Liver (tissue), 9 donors: Measurements from ENCODE around the gene SERINC1. TPM values are rescaled to one million over a fixed set of nuclear protein-coding genes. Genes with fewer than 3 reads are reported as not detected.
A peak's percentile ranks its signal among the peaks of the same experiment; 100 is the strongest.
"Not testable (repeated sequence)": the region's sequence is repeated elsewhere in the genome, so short reads cannot be mapped to it uniquely, and the experiment has no call there.

Experiments used
- DNase-seq: peaks from one replicate; pipeline ENCODE4 v3.0.0-alpha.2; 2017; ENCODE audit warnings: low spot score
- H3K27ac ChIP-seq, 2 donors: one replicate each; pipeline ENCODE4 v1.7.0; 2013; ENCODE audit warnings: inconsistent platforms in 2 of 2, low read length in 2 of 2, control low read depth in 1 of 2, low read depth in 1 of 2, mild to moderate bottlenecking in 1 of 2
- H3K27me3 ChIP-seq, 4 donors: one replicate each; pipeline versions ENCODE4 v1.6.1 to v1.7.0; 2013; ENCODE audit warnings: low read length in 3 of 4, inconsistent platforms in 1 of 4, mild to moderate bottlenecking in 1 of 4, moderate library complexity in 1 of 4; ENCODE audit not compliant: control insufficient read depth in 4 of 4, insufficient read depth in 4 of 4
- H3K36me3 ChIP-seq, 4 donors: one replicate each; pipeline versions ENCODE4 v1.6.1 to v1.7.0; 2013; ENCODE audit warnings: low read length in 3 of 4, mild to moderate bottlenecking in 3 of 4, low read depth in 1 of 4, moderate library complexity in 1 of 4; ENCODE audit not compliant: control insufficient read depth in 4 of 4, insufficient read depth in 3 of 4
- H3K4me1 ChIP-seq, 4 donors: one replicate each; pipeline versions ENCODE4 v1.6.1 to v1.7.0; 2013; ENCODE audit warnings: low read length in 3 of 4, mild to moderate bottlenecking in 3 of 4, moderate library complexity in 1 of 4; ENCODE audit not compliant: control insufficient read depth in 4 of 4, insufficient read depth in 4 of 4
- H3K4me3 ChIP-seq, 3 donors: one replicate each; pipeline versions ENCODE4 v1.6.1 to v1.7.0; 2013; ENCODE audit warnings: low read length in 3 of 3, control low read depth in 1 of 3, low read depth in 1 of 3, mild to moderate bottlenecking in 1 of 3
- H3K9ac ChIP-seq, 2 donors: one replicate each; pipeline ENCODE4 v1.7.0; 2013; ENCODE audit warnings: low read length in 2 of 2, mild to moderate bottlenecking in 2 of 2, moderate library complexity in 2 of 2, control low read depth in 1 of 2, low read depth in 1 of 2
- H3K9me3 ChIP-seq, 4 donors: one replicate each; pipeline versions ENCODE4 v1.6.1 to v1.7.0; 2013; ENCODE audit warnings: low read length in 3 of 4; ENCODE audit not compliant: control insufficient read depth in 4 of 4
- EGR1 ChIP-seq, 2 donors: IDR thresholded peaks; 2 replicates each; pipeline ENCODE4 v1.6.1; 2016 to 2018; ENCODE audit warnings: antibody characterized with exemption in 2 of 2, low read depth in 2 of 2
- FOXA1 ChIP-seq: IDR thresholded peaks from 2 replicates; pipeline ENCODE4 v1.6.1; 2016; ENCODE audit warnings: antibody characterized with exemption
- GABPA ChIP-seq, 2 donors: IDR thresholded peaks in 1 of 2; conservative IDR thresholded peaks in 1 of 2; 2 replicates each; pipeline ENCODE4 v1.6.1; 2016; ENCODE audit warnings: antibody characterized with exemption in 2 of 2, mild to moderate bottlenecking in 1 of 2, moderate library complexity in 1 of 2
- HNF4G ChIP-seq: IDR thresholded peaks from 2 replicates; pipeline ENCODE4 v1.6.1; 2016; ENCODE audit warnings: antibody characterized with exemption
- JUND ChIP-seq, 2 donors: IDR thresholded peaks; 2 replicates each; pipeline ENCODE4 v1.6.1; 2016; ENCODE audit warnings: antibody characterized with exemption in 2 of 2
- TAF1 ChIP-seq: conservative IDR thresholded peaks from 2 replicates; pipeline ENCODE4 v1.6.1; 2016; ENCODE audit warnings: antibody characterized with exemption, mild to moderate bottlenecking
- ZBTB33 ChIP-seq: IDR thresholded peaks from 2 replicates; pipeline ENCODE4 v1.6.1; 2016; ENCODE audit warnings: antibody characterized with exemption
- WGBS: extraction: QIAGEN DNeasy Blood & Tissue Kit; methylation state at CpG from one replicate; pipeline ENCODE4 v1.1.7; 2013; 5-methylcytosine and 5-hydroxymethylcytosine counted together
- polyA plus RNA-seq, 2 donors: library from polyadenylated mRNA; stranded (reverse) in 1 of 2; unstranded in 1 of 2; fragments of 200-250 nt in 1 of 2; fragments of >200 nt in 1 of 2; fragmentation: Nextera tagmentation in 1 of 2; extraction: Ambion mirVana in 1 of 2; gene quantifications; one replicate each; pipeline versions ENCODE4 v1.2.1 to v1.2.3, GENCODE V29; 2013 to 2015
- total RNA-seq, 2 donors: library from RNA; depleted of rRNA; stranded (reverse); fragments of >200 nt; gene quantifications; one replicate each; pipeline ENCODE4 v1.2.3, GENCODE V29; 2014
- TF ChIP-seq, protein P1 (sequence below): fragments of 150-350 bp; IDR thresholded peaks from 2 replicates; pipeline ENCODE4 v1.5.1; 2017; ENCODE audit warnings: improper control_type of control experiment, low read depth, low read length; ENCODE audit not compliant: missing input control
- TF ChIP-seq, protein P2 (sequence below): IDR thresholded peaks from 2 replicates; pipeline ENCODE4 v1.6.1; 2016; ENCODE audit warnings: antibody characterized with exemption
- donor health status: healthy.
- donor health status: healthy.
- donor health status: healthy.
- donor health status: healthy.
- donor health status: healthy.

The SERINC1 gene
- total and polyA plus RNA-seq, 4 donors: 79.8 to 139 (median 113) TPM

- Histone ChIP-seq H3K4me1 (peaks cover 4 to 28% (median 9%) of the 10 kb centered on the region in 4 donors), H3K9me3 (no peaks in the 10 kb centered on the region), H3K36me3 (no peaks in the 10 kb centered on the region), H3K4me3 (peak overlapping the region; percentile 79 to 97 (median 97)), H3K9ac (peak overlapping the region; percentile 81 to 84), H3K27ac (peak overlapping the region; percentile 96), H3K27me3 (no peaks in the 10 kb centered on the region)
- no peak for DNase-seq
- 1% methylated on average over 8 of the region's 8 CpGs for WGBS
- TF ChIP-seq, protein P1, sequence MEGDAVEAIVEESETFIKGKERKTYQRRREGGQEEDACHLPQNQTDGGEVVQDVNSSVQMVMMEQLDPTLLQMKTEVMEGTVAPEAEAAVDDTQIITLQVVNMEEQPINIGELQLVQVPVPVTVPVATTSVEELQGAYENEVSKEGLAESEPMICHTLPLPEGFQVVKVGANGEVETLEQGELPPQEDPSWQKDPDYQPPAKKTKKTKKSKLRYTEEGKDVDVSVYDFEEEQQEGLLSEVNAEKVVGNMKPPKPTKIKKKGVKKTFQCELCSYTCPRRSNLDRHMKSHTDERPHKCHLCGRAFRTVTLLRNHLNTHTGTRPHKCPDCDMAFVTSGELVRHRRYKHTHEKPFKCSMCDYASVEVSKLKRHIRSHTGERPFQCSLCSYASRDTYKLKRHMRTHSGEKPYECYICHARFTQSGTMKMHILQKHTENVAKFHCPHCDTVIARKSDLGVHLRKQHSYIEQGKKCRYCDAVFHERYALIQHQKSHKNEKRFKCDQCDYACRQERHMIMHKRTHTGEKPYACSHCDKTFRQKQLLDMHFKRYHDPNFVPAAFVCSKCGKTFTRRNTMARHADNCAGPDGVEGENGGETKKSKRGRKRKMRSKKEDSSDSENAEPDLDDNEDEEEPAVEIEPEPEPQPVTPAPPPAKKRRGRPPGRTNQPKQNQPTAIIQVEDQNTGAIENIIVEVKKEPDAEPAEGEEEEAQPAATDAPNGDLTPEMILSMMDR: no peak
- TF ChIP-seq FOXA1 (no peak), HNF4G (no peak), JUND (IDR thresholded peaks at IDR 0.05) (no peak), GABPA (IDR thresholded peaks at IDR 0.05 in 1 of 2, conservative IDR thresholded peaks at IDR 0.05 in 1 of 2) (no peak), ZBTB33 (no peak), TAF1 (no peak)
- TF ChIP-seq, protein P2, sequence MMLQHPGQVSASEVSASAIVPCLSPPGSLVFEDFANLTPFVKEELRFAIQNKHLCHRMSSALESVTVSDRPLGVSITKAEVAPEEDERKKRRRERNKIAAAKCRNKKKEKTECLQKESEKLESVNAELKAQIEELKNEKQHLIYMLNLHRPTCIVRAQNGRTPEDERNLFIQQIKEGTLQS: no peak
These were observed 374 bp upstream of the SERINC1 start for GRCh38 chr6:122472022-122472340.

DNA sequence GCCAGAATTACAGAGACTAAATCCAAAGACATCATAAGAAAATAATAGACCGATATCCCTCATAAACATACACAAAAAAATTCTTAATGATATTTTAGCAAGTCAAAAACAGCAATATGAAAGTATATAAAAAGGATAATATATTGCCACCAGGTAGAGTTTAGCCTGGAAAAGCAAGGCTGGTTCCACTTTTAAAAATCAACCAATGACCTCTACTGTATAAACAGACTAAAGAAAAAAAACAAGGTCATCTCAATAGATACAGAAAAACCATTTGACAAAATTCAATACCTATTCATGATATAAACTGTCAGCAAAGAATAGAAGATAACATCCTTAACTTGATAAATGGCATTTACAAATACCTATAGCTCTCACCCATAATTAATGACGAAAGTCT is 9.7 kb downstream of the SERINC1 start:
- Histone ChIP-seq H3K36me3 (peaks cover 0 to 5% (median 2%) of the 10 kb centered on the region in 4 donors), H3K27me3 (no peaks in the 10 kb centered on the region), H3K27ac (no peak overlapping the region), H3K9ac (no peak overlapping the region), H3K4me3 (no peak overlapping the region), H3K9me3 (no peaks in the 10 kb centered on the region), H3K4me1 (peaks cover 6 to 24% (median 8%) of the 10 kb centered on the region in 4 donors)
- WGBS: 83% methylated on average over 2 of the region's 2 CpGs
- TF ChIP-seq GABPA (IDR thresholded peaks at IDR 0.05 in 1 of 2, conservative IDR thresholded peaks at IDR 0.05 in 1 of 2) (peak in 1 of 2 donors; percentile 8), EGR1 (IDR thresholded peaks at IDR 0.05; ENCODE audit: low read depth in 2 of 2) (no peak), ZBTB33 (no peak), FOXA1 (no peak)
- TF ChIP-seq, protein P1: no peak
- no peak for DNase-seq

DNA sequence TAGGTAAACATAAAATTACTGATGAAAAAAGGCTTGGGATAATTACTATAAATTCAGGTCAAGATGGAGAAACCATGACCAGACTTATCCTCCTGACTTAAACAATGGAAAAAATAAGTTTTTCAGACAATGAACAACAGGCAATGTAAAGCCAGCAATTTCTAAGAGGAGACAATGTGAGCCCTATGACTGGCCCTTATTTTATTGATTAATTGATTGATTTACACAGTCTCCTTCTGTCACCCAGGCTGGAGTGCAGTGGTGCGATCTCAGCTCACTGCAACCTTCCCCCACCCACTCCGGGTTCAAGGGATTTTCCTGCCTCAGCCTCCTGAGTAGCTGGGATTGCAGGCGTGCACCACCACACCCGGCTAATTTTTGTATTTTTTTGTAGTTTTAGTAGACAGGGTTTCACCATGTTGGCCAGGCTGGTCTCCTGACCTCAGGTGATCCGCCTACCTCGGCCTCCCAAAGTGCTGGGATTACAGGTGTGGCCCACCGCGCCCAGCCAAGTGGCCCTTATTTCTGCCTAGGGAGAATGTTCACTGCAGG is 11.7 kb downstream of the SERINC1 start:
- DNase-seq: not testable (repeated sequence)
- WGBS: 92% methylated on average over 8 of the region's 8 CpGs
- H3K4me1 ChIP-seq: peaks cover 6 to 24% (median 8%) of the 10 kb centered on the region in 4 donors

More for the DNA sequence above, 11.7 kb downstream of the SERINC1 start:
- not testable (repeated sequence) for H3K9me3 ChIP-seq, H3K27me3 ChIP-seq, H3K27ac ChIP-seq, H3K4me3 ChIP-seq, H3K9ac ChIP-seq
- peaks cover 4 to 12% (median 7%) of the 10 kb centered on the region in 4 donors for H3K36me3 ChIP-seq
